EH (cell line): ENCODE data around the gene CAT.

Experiments
- DNase-seq: peaks from one replicate; pipeline ENCODE4 v3.0.0-alpha.2; 2015; ENCODE audit warnings: low read depth

CAT gene

DNA sequence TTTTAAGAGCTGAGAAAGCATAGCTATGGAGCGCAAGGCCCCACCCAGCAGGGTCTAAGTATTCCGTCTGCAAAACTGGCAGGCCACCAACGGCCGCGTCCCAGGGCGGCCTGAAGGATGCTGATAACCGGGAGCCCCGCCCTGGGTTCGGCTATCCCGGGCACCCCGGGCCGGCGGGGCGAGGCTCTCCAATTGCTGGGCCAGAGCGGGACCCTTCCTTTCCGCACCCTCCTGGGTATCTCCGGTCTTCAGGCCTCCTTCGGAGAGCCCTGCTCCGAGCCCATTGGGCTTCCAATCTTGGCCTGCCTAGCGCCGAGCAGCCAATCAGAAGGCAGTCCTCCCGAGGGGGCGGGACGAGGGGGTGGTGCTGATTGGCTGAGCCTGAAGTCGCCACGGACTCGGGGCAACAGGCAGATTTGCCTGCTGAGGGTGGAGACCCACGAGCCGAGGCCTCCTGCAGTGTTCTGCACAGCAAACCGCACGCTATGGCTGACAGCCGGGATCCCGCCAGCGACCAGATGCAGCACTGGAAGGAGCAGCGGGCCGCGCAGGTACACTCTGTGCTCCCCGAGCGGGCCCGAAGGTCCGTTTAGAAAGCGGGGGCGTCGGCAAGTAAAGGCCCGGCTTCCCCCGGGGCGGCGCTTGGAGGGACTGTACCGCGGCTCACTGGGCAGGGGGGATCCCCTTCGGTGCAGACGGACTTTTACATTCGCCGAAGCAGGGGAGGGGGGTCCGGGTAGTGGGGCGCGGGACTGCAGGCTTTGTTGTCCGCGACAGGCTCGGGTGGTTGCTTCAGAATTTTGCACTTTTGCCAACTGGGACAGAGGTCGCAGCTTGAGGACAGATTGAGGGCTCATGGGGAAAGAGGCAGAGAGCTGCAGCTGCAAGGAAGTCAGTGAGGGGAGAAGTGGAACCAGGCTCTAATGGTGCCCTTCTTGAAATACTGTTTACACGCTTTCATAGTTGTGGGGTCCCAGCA lies at the start of gene CAT:
Gene CAT (plus strand): TSS at position 406 of the 979 bp plus-strand sequence. CDS start 80 bp downstream, at position 486.
- peak; percentile 98 for DNase-seq

DNA sequence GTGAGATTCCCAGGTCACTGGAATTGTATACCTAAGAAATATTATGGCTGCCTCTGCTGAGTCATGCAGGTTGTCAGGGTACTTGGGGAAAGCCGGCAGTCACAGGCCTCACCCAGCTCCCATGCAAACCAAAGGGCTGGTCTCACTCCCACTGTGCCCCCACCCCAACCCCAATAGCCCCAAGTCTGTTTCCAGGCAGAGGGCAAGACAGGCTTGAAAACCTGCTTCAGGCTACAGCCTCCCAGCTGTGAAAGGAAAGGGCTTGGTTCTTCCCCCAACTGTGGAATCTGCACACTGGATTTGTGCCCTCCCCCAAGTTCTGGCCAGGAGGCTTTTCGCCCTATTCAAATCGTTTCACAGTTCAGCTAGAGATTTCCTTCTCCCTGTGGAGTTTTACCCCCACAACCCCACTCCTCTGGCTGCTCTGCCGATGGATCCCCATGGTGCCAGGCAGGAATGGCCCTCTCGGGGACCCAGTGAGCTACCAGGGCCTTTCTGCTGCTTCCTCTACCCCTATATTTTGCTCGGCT lies 43.9 kb upstream of the CAT start:
- DNase-seq = no peak

DNA sequence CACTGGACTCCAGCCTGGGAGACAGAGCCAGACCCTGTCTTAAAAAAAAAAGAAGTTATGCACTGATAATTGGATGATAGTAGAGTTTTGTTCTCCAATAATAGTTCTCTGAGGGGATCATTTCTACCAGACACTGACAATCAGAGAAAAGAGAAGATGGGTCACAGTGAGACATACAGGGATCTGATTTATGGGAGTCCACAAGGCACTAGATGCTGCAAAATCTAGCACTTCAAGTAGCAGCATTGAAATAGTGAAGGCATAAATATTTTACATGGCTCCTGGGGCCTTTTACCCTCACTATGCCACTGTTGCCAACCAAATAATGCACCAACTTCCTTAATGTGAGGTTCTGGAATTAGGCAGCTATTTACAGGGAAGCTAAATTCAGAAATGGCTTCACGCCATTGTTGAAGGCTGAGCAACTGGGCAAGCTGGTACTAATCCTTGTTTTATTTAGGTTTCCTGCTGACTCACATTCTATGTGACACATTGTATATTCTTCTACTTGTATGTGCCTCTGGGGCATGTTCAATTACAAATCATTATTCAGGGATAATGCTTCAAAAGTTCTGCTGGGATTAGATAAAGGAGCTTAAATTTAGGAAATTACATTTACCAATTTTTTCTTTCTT lies 42.7 kb upstream of the CAT start:
- peak; percentile 72 for DNase-seq

DNA sequence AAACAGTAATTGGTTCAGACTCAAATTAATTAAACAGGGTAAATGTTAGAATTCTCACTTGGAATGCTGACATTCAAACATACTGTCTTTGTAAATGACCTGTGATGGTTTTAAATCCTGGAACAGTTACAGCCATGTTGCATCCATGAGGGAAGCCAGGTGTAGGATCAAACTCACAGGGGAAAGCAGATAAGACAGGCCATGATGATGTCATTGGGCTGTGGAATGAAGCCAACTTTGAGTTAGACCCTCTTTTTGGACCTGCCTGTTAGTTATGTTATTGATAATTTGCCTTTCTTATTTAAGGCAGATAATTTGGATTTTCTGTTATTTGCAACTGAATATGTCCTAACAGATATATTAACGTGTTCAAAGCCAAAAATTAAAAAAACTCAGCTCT lies 41.6 kb upstream of the CAT start:
- no peak for DNase-seq

DNA sequence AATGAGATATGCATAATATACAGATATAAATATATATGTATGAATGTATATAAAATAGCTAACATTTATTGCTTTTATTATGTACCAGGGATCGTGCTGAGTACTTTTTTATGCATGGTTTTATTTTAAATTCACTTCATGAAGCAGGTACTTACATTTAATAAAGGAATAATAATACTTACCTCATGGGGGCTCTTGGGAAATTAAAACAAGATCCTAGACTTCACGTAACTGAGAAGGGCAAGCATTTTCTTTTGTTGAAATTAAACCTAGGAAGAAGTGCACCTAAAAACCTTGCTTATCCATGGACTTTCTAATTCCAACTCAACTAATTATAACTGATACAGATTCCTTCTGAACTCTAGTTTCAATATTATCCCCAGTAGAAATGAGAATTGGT lies 40.9 kb upstream of the CAT start:
- no peak for DNase-seq

DNA sequence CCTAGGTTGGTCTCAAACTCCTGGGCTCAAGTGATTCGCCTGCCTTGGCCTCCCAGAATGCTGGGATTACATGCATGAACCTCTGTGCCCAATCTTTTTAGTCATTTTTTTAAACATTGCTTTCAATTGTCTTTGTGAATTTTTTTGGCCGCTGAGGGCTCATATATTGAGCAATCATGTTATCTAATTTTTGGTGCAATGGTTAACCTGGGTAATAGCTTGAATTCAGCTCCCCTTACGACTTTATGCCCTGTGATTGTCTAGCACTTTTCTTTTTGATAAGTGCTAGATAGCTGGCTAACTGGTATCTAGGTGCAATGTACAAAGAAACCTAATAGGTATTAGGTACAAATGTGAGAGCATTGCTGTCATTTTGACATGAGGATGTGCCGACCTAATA lies 35.3 kb upstream of the CAT start:
- DNase-seq = no peak

DNA sequence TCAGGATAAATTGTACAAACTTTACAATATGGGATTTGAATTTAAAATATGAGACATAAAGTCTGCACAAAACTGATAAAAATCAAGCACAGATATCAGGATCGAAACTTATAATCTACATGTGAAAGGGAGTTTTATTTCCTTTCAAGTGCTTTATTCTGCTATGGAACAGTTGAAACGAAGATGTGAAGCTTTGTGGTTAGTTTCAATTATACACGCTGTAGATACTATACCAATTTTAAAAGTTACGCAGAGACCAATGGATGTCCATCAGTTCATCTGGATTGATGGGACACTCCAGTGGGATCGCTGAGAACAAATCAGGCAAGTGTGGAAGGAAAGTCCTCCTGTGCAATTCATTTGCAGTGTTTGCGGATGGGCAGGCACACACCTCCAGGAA lies 34.5 kb upstream of the CAT start:
- DNase-seq = no peak

DNA sequence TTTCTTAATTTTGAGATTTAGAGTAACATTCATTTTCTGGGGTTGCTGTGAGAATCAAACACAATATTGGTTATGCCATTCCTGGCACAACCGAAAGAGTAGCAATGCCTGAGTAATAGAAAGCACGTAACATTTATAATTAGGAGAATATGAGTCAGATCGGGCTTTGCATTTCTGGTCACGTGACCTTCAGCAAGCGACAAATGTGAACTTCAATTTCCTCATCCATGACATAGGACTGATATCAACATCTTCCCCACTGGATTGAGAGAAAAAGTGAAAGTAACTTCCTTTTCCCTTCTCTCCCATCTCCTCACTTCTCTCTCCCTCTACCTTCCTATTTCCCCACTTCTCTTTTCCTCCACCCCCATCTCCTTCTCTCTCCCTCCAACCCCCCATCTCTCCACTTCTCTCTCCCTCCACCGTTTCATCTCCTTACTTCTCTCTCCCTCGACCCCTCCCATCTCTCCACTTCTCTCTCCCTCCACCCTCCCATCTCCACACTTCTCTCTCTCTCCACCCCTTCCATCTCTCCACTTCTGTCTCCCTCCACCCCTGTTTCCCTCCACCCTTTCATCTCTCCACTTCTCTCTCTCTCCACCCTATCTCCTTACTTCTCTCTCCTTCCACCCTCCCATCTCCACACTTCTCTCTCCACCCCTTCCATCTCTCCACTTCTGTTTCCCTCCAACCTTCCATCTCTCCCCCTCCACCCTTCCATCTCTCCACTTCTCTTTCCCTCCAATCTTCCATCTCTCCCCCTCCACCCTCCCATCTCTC lies 33.5 kb upstream of the CAT start:
- DNase-seq = peak; percentile 46

DNA sequence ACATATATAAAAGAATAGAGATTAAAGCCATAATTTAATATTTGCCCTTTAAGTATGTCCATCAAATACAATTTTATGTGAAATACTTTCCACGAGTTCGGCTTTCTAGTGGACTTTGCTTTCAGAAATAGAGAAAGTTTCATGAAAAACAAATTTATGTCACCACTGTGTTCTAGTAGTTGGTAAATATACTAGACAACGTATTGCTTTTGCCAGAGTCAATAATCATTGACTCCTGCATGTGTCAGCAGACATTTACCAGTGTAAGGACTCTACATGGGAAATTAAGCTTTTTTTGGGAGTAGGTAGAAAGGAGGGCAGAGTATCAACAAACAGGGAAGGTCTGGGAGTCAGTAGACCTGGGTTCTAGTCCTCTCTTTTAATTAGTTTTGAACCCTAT lies 32.3 kb upstream of the CAT start:
- DNase-seq = no peak

DNA sequence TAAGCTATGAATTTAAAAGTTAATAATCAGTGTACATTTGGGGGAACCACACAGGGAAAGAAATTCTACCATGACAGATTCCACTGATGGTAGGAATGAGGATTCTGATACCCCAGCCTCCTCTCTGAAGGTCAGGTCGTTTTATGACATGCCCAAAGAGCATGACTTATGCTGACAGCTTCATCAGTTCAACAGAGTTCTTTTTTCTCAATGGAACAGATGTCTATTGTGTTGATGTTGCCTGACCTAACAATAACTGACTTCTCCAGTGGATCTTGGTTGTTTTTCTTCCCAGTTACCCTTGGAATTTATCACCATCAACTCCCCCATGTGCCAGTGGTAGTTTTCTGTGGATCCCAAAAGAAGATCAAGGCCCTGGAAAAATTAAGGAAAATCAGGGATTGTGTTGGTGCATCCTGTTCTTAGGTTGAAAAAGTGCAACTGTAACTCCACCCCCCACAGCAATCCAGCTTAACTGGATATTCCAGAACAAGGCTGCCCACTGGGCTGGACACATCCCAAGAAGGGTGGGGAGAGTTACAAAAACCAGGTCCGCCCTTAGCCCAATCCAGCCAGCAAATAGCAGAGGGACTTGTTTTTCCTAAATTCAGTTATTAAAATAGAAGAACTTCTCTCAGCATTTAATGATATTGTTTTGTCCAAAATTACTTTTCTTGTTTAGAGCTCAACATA lies 31.5 kb upstream of the CAT start:
- no peak for DNase-seq

DNA sequence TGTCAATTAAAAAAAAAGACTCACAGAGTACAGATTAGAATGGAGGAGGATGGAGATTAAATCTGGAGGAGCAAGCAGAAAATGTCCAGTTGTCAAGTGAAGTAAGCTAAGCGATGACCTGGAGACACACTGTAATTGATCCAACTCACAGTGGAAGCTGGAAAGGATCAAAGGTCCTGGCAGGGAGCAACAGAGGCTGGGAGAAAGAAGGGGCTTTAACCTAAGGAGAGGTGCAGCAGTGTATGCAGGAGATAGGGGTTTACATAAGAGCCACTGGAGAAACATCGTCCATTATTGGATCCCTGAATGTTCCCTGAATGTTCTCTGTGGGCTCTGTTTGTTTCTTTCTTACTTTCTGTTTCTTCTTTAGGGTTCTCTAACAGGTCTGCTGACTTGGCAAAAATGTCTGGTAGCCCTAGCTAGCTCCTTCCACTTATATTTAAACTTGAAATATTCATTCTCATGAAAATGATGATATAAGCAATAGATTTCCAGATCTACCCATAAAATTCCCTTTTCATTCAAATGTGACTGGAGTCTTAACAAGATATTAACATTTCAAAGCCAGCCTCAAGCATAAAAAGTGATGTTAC lies 30.1 kb upstream of the CAT start:
- no peak for DNase-seq

DNA sequence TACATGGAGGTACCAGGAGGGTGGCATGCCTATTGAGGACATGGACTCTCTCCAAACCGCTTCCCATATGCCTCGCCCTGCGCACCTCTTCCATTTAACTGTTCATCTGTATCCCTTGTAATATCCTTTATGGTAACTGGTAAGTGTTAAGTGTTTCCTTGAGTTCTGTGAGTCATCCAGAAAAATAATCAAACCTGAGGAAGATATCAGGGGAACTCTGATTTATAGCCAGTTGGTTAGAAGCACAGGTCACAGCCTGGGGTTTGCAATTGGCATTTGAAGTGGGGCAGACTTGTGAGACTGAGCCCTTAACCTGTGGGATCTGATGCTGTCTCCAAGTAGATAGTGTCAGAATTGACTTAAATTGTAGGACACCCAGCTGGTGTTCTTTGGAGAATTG lies 27.6 kb upstream of the CAT start:
- DNase-seq = no peak

DNA sequence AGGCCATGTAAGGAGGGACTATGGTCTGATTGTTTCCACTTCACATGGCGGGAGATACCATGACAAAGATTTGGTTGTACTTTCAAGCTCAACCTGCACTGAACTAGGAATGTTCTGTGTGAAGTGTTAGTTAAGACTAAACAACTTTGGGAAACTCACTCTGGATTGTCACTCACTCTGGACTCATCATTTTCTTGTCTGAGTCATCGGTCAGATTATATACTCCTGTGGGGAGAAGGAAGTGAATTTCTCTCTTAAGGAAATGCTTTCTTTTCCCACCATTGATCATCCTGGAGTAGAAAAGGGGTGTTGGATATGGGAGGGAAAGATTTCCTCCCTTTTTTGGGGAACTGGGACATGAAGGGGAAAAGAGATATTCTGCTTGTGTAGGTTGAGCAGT lies 26.9 kb upstream of the CAT start:
- peak; percentile 19 for DNase-seq

DNA sequence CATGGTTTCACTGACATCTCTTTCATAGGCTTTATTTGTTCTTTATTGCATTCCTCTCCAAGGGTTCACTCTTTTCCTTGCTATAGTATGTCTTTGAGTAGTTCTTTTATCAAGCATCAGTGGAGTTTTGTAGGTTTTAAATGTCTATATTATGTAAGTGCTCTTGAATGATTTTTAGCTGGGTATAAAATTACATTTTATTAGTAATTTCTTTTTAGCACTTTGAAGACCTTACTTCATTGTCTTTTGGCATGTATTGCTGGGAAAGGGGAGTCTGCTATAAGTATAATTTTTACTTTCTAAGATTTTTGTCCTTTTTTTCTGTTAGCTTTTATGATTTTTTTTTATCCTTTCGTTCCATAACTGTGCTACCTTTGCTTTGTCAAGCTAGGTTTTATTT lies 25.5 kb upstream of the CAT start:
- DNase-seq = no peak

DNA sequence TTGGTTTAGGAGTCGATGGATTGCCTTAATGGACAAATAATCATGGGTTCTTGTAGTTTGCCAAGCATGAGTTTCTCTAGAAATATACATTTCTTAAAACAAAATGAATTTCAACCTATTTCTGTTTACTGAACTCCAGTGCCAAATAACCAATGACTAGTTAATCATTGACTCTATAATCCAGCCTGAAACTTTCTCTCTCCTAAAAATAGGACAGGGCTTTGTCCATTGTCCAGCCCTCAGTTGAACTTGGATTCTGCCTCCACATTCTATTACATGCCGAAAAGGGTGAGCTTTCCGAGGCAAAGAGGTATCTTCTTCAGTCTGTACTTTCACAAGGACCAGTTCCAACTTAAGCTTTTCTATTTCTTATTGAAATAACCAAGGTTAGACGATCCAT lies 23.2 kb upstream of the CAT start:
- DNase-seq = no peak

DNA sequence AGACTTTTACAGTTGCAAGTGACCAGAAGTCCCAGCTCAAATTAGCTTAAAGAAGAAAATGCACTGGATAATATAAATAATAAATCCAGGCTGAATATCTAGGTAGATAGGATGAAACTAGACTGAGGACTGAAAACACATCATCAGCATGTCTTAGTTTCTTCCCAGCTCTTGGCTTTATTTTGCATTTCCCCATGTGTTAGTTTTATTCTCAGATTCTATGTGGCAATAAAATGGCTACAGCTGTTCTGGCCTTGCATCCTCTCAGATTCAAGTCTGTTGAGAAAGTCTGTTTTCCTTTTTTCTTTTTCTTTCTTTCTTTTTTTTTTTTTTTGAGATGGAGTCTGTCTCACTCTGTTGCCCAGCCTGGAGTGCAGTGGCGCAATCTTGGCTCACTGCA lies 22.6 kb upstream of the CAT start:
- DNase-seq = no peak

DNA sequence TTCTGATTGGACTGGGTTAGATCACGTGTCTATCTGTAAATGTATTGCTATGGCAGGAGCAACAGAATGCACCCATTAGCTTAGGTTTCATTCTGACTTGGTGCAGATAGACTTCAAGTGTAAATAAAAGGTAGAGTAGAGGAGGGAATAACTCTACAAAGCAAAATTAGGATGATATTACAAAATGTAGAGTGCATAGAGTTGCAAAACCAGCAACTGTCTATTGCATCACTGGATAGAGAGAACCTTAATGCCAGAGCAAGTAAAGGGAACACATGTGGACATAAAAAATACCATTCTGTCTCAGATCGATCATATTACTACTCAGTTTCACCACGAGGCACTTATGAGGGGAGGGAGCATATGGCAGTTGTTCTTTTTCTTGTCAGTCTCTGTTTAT lies 22.0 kb upstream of the CAT start:
- no peak for DNase-seq

DNA sequence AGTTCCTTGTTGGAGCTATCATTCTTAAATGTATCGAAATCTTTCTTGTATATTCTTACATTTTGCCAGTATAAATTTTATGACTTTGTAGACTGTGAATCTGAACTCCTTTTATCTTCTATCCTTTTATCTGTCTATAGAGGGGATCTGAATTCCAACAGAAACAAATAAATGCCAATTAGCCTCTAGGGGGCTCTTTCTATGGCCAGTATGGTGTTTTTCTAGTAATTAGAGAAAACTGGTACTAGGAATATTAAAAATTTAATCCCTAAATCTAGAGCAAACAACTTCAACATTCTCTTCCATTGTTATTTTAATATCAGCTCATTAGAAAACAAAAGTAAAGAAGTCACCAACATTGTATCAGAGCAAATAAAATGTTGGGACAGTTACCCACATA lies 21.5 kb upstream of the CAT start:
- DNase-seq = no peak

DNA sequence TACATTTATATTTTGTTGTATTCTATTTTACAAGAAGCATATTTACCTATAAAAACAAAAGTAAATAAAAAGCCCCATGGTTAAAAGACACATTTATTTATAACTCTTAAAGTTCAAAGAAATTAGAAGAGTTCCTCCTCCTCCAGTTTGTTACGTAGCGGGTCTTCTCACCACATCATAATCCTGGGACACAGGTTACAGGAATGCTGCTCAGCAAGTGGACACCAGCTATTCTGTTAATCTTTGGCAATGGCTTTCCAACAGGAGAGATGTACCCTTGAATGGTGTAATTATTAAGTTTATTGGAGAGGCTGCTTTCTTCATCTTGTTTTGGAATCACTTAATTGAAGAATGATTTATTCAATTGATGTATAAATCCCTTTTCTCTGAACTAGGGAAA lies 19.6 kb upstream of the CAT start:
- DNase-seq = no peak

DNA sequence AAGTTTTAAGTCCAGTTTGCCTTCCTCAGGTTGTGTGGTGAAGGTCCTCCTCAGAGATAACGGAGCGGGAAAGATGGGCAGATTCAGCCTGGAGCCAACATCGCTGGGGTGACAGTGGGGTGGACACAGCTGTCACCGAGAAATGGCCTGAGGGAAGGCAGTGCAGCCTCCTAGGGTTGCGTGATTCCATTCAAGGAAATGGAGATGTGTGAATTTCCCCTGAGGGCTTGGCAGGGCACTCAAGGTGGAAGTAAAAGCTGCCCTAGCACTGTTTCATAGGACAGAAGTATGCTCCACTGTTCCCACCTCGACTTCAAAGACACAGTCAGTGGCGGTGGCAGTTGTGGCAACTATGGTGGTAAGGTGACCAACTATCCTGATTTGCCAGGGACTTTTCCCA lies 15.4 kb upstream of the CAT start:
- no peak for DNase-seq

DNA sequence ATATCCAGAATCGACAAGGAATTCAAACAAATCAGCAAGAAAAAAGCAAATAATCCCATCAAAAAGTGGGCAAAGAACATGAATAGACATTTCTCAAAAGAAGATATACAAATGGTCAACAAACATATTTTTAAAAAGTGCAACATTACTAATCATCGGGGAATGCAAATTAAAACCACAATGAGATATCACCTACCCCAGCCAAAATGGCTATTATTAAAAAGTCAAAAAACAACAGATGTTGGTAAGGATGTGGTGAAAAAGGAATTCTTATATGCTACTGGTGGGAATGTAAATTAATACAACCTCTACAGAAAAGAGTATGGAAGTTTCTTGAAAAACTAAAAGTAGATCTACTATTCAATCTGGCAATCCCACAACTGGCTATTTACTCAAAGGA lies 13.9 kb upstream of the CAT start:
- DNase-seq = peak; percentile 34

DNA sequence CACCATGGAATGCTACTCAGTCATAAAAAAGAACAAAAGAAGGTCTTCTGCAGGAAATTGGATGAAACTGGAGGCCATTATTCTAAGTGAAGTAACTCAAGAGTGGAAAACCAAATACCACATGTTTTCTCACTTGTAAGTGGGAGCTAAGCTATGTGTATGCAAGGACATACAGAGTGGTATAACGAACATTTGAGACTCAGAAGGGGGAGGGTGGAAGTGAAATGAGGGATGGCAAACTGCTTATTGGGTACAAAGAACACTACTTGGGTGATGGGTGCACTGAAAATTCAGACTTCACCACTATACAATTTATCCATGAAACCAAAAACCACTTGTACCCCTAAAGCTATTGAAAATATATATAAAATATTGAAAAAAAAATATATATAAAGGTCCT lies 13.4 kb upstream of the CAT start:
- no peak for DNase-seq
